Spleen (tissue), 7 donors: ENCODE data around the gene WDFY1.

Experiments
- POLR2A ChIP-seq, 3 donors: fragments of 450-650 bp; IDR thresholded peaks; one replicate each; pipeline ENCODE4 v1.5.1; 2017; ENCODE audit warnings: antibody characterized with exemption in 3 of 3, mild to moderate bottlenecking in 1 of 3
- TF ChIP-seq, protein P1 (sequence below), 11 experiments: fragments of 200-600 bp in 7 of 11; fragments of 450-650 bp in 4 of 11; sonication (generic) in 4 of 11; IDR thresholded peaks in 8 of 11; conservative IDR thresholded peaks in 3 of 11; 1 replicate in 7 of 11; 2 replicates in 4 of 11; pipeline versions ENCODE4 v1.4.0 to v1.8.0; 2016 to 2021; ENCODE audit warnings: antibody characterized with exemption in 11 of 11, inconsistent platforms in 4 of 11, mild to moderate bottlenecking in 1 of 11
- donor health status: DM: no; HTN: no; CAD: no; lungs with moderate emphysema.
- donor health status: DM: no; HTN: no; CAD: no.
- donor health status: DM: no; HTN: no; CAD: no.

DNA sequence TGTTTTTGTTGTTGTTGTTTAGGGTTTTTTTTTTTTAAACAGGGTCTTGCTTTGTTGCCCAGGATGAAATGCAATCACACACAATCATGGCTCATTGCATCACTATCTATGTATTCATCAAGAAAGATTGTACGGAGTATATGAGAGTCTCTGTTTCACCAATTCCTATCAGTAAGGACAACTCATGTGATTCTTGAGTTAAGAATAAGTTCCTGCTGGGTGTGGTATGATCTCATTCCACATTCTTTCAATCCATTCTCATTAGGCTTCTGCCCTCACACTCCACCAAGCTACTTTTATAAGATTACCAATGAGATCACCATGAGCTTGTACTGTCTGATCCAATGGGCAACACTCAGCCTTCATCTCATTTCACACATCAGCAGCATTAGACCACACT, 98.6 kb downstream of the WDFY1 start:
- TF ChIP-seq POLR2A (IDR thresholded peaks at IDR 0.05) = no peak
- TF ChIP-seq, protein P1, sequence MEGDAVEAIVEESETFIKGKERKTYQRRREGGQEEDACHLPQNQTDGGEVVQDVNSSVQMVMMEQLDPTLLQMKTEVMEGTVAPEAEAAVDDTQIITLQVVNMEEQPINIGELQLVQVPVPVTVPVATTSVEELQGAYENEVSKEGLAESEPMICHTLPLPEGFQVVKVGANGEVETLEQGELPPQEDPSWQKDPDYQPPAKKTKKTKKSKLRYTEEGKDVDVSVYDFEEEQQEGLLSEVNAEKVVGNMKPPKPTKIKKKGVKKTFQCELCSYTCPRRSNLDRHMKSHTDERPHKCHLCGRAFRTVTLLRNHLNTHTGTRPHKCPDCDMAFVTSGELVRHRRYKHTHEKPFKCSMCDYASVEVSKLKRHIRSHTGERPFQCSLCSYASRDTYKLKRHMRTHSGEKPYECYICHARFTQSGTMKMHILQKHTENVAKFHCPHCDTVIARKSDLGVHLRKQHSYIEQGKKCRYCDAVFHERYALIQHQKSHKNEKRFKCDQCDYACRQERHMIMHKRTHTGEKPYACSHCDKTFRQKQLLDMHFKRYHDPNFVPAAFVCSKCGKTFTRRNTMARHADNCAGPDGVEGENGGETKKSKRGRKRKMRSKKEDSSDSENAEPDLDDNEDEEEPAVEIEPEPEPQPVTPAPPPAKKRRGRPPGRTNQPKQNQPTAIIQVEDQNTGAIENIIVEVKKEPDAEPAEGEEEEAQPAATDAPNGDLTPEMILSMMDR (IDR thresholded peaks at IDR 0.05 in 8 of 11, conservative IDR thresholded peaks at IDR 0.05 in 3 of 11) = no peak
